NCI-H2196 (cell line): ENCODE results near the gene EXOC4.

ENCODE experiments used
- DNase-seq: peaks from one replicate; lab custom pipeline; 2025; ENCODE audit not compliant: unreplicated experiment; lab: John Stamatoyannopoulos, UW

Gene EXOC4

DNA sequence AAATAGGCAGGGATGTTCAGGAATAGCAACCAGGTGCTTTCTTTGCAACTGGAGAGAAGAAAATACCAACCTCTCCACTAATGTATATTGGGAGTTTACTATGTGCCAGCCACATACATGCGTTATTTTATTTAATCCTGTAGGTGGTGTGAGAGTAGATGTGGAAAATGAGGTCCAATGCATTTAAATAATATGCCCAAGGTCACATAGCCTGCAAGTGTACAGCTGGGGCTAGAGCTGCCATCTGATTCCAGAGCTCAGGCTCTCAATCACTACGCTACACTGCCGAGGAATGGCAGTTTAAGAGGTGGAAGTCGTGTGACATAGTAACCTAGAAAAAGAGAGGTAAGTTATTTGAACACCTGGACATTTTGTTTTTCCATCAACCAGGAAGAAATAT, 277.0 kb downstream of the EXOC4 start:
- DNase-seq: no peak

GRCh38 chr7:133530682-133531081, 277.8 kb downstream of the EXOC4 start:
- no peak for DNase-seq

GRCh38 chr7:133534816-133535215, 281.9 kb downstream of the EXOC4 start:
- no peak for DNase-seq

GRCh38 chr7:133535308-133535707, 282.4 kb downstream of the EXOC4 start:
- DNase-seq: no peak

DNA sequence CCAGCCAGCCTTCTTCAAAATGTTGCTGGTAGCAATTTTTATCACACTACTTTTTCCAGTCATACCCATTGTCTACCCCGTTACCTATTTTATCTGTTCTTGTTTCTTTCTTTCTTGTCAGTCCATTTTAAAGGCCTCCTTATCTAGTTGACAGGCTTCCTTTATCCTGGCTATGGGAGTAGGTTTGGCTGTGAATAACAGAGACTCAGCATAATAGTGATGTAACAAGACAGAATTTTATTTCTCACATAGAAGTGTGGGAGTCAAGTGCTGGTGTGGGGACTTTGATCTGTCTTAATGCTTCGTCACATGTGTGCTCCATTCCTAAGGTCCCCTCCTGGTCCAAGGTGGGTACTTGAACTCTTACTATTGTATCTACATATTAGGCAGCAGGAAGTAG, 283.6 kb downstream of the EXOC4 start:
- DNase-seq: no peak

GRCh38 chr7:133539016-133539415, 286.1 kb downstream of the EXOC4 start:
- no peak for DNase-seq

GRCh38 chr7:133540096-133540860, 287.4 kb downstream of the EXOC4 start:
- DNase-seq: no peak

GRCh38 chr7:133542209-133542780, 289.4 kb downstream of the EXOC4 start:
- DNase-seq: no peak

GRCh38 chr7:133543657-133544056, 290.8 kb downstream of the EXOC4 start:
- no peak for DNase-seq

DNA sequence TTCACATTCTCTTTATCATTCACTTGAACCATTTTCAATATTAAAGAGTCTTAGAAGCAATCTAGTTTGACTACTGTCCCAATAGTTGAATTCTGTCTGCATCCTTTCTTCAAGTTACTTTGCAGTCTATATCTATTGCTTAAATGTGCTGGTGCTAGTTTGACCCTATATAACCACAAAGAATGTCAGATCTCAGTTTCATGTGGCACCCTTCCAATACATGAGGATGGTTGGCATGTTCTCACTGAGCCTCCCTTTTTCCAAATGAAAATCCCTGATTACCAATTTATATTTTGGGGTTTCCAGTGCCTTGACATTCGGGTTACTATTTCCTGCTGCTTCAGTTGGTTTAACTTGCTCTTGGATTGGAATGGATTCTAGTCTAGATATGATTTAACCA, 292.7 kb downstream of the EXOC4 start:
- no peak for DNase-seq

DNA sequence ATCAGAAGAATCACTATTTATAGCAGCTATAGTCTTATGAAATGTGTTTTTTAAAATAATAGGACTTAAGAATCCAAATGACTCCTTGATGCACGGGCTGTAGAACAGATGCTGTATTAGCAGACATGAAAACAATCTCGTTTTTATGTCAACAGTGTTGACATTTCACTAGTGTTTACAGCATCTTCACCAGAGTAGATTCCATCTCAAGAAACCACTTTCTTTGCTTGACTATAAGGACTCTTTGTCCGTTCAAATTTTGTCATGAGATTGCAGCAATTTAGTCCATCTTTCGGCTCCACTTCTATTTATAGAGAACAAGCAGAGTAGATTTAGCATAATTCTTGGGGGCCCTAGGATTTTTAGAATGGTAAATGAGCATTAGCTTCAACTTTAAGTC, 295.1 kb downstream of the EXOC4 start:
- no peak for DNase-seq

- no peak for DNase-seq
Observed at GRCh38 chr7:133549633-133550032, 296.8 kb downstream of the EXOC4 start.

DNA sequence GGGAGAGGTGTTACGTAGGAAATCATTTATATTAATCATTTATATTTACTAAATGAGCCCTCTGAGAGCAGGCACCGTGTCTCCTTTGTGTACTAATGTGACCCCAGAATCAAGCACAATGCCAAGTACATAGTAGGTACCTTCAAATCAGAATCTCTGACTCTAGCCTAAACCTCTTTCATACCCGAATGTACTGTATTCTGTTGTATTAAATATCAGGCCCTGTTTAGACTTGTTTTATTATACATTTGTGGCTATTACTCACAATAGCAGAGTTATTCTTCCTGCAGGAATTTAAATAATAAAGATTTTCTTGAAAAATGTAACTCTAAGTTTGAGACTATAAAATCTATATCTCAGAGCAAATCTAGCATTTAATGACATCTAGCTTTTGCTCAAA, 297.3 kb downstream of the EXOC4 start:
- DNase-seq: no peak

- no peak for DNase-seq
Observed at GRCh38 chr7:133550811-133551210, 297.9 kb downstream of the EXOC4 start.

DNA sequence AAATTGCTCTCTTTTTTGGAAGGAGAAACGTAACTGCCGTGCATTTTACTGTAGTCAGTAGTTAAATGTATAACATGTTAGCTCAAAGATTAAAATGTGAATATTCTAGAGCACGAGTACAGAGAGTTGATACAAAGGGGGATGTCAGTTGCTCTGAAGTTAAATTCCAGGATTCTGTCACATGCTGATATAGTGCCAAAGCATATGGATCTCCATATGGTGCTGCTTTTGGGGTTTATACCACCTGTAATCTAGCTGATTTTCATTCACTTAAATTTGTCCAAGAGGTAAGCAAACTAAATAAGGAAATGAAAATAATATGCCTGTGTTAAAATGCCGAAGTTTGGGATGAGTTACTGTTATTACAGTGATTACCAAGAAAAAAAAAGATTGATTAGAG, 298.6 kb downstream of the EXOC4 start:
- DNase-seq: no peak

- no peak for DNase-seq
Observed at GRCh38 chr7:133552079-133552478, 299.2 kb downstream of the EXOC4 start.

- DNase-seq: no peak
Observed at GRCh38 chr7:133554330-133554729, 301.5 kb downstream of the EXOC4 start.

DNA sequence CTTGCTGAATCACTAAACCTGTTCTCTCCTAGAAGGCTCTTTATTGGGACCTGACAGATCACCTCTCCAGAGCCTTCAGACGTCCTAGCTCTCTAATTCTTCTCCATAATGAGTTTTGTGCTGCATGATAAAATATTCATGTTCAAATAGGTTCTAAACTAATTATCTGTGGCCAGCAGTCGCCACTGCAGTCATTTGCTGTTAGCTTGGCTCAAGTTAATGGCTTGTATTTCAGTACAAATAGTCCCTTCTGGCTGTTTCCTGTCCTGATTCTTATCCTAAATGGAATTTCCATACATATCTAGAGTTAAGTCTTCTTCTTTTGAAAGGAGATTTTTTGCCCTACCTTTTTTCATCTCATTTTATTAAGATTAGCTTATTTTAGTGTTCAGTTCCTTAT, 303.2 kb downstream of the EXOC4 start:
- DNase-seq: no peak

GRCh38 chr7:133556553-133556952, 303.7 kb downstream of the EXOC4 start:
- DNase-seq: no peak

- no peak for DNase-seq
Observed at GRCh38 chr7:133560900-133561299, 308.0 kb downstream of the EXOC4 start.

- no peak for DNase-seq
Observed at GRCh38 chr7:133561396-133561795, 308.5 kb downstream of the EXOC4 start.

GRCh38 chr7:133562621-133563020, 309.7 kb downstream of the EXOC4 start:
- DNase-seq: no peak

GRCh38 chr7:133563251-133563650, 310.4 kb downstream of the EXOC4 start:
- DNase-seq: no peak
